ENCODE results near the gene RAB43. TPM values are rescaled to one million over a fixed set of nuclear protein-coding genes. Genes with fewer than 3 reads are reported as not detected.
"Not testable (repeated sequence)": the region's sequence is repeated elsewhere in the genome, so short reads cannot be mapped to it uniquely, and the experiment has no call there.

Gene RAB43
- total RNA-seq, 4 donors from 2014 or later: 4.8 to 13.2 (median 8.6) TPM

DNA sequence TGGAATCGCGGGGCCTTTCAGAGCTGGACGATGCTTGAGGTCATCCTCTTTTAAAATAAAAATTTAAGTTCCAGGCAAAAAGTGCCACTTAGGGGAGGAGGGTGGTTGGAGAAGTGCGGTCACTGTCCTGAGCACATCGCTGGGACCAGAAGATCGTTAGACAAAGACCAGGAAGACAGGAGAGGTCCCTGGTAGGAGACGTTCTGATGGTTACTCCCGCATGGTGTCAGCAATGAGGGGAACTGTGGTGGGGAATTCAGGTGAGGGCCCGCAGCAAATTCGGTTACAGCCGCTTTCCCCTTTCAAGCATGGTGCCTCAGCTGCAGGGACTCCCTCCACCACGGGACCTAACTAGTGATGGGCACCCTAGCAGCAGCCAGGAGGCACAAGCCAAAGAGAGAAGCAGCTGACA lies 40.3 kb upstream of the RAB43 start:
- H3K27me3 ChIP-seq: no peaks in the 10 kb centered on the region
- H3K9me3 ChIP-seq: no peaks in the 10 kb centered on the region
- H3K4me1 ChIP-seq: peaks cover 0 to 30% (median 14%) of the 10 kb centered on the region in 4 donors
- WGBS, 2 donors: 3% methylated on average over 12 of the region's 12 CpGs
- DNase-seq (ENCODE audit: low spot score in 2 of 2): no peak
- TF ChIP-seq POLR2A (IDR thresholded peaks at IDR 0.05) (no peak), EP300 (IDR thresholded peaks at IDR 0.05) (no peak)
- TF ChIP-seq, protein P1, sequence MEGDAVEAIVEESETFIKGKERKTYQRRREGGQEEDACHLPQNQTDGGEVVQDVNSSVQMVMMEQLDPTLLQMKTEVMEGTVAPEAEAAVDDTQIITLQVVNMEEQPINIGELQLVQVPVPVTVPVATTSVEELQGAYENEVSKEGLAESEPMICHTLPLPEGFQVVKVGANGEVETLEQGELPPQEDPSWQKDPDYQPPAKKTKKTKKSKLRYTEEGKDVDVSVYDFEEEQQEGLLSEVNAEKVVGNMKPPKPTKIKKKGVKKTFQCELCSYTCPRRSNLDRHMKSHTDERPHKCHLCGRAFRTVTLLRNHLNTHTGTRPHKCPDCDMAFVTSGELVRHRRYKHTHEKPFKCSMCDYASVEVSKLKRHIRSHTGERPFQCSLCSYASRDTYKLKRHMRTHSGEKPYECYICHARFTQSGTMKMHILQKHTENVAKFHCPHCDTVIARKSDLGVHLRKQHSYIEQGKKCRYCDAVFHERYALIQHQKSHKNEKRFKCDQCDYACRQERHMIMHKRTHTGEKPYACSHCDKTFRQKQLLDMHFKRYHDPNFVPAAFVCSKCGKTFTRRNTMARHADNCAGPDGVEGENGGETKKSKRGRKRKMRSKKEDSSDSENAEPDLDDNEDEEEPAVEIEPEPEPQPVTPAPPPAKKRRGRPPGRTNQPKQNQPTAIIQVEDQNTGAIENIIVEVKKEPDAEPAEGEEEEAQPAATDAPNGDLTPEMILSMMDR (IDR thresholded peaks at IDR 0.05): no peak
- peak overlapping the region; percentile 76 to 97 (median 90) for H3K27ac ChIP-seq
- H3K36me3 ChIP-seq: peaks cover 0 to 37% (median 6%) of the 10 kb centered on the region in 3 donors
- H3K4me3 ChIP-seq: peak overlapping the region; percentile 58 to 87 (median 69)

DNA sequence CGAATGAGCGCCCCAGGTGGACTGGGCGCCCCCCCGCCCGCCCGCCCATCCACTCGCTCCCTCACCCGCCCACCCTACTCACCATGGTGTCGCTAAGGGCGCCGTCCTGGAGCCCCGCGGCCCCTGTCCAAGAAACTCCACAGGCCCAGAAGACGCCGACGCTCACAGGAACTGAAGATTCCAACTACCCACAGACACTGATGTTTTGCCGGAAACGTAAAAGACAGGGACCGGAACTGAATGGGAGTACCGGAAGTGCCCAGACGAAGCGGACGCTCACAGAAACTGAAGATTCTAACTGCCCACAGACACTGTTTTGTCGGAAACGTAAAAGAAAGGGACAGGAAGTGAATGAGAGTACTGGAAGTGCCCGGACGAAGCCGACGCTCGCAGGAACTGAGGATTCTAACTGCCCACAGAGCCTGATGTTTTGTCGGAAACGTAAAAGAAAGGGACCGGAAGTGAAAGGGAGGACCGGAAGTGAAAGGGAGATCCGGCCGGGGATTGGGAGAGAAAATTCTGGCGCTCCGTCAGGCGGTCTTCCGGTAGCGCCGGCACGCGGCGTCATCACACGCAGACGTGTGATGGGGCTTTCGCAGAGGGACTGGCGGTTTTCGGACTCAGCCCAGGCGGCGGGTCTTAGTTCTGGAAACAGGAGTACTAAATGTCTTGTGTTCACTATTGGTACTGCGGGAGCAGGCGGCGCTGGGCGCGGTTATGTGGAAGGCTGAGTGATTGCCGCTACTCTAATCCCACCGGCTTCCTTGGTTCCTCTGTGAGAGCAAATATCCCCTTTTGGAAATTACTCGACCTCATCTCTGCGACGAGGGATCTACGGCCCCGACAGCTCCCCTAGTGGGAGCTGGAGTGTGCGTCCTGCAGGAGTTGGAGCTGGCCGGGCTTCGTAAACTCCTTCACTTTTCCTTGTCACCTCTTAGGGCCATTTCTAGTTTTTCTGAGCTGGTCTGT lies 39.6 kb upstream of the RAB43 start, which contains the start of gene ISY1:
Gene ISY1 (minus strand): TSS at position 173 of the 969 bp plus-strand sequence. CDS start 88 bp downstream, at position 85.
- DNase-seq (ENCODE audit: low spot score in 2 of 2): peak; percentile 63 to 88
- 1% methylated on average over 47 to 66 of the region's 67 CpGs for WGBS, 2 donors
- Histone ChIP-seq H3K4me1 (peaks cover 0 to 30% (median 14%) of the 10 kb centered on the region in 4 donors), H3K36me3 (peaks cover 0 to 38% (median 2%) of the 10 kb centered on the region in 3 donors), H3K27ac (peak within 1 kb of the TSS; percentile 76 to 97 (median 90)), H3K9me3 (no peaks in the 10 kb centered on the region), H3K27me3 (no peaks in the 10 kb centered on the region), H3K4me3 (peak within 1 kb of the TSS; percentile 58 to 87 (median 69))
- TF ChIP-seq POLR2A (IDR thresholded peaks at IDR 0.05): peak; percentile 25 to 73
- TF ChIP-seq, protein P1 (IDR thresholded peaks at IDR 0.05): peak; percentile 57 to 72 (median 62)
- peak; percentile 49 to 96 for TF ChIP-seq EP300 (IDR thresholded peaks at IDR 0.05)

DNA sequence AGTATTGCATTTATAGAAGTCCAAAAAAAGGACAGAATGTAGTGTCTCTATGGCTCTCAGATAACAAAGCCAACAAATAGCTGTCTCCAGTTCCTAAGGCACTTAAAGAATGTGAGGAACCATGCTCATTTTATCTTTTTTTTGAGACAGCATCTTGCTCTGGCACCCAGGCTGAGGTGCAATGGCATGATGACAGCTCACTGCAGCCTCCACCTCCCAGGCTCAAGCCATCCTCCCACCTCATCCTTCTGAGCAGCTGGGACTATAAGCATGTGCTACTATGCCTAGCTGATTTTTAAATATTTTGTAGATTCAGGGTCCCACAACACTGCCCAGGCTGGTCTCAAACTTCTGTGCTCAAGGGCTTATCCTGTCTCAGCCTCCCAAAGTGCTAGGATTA lies 23.2 kb upstream of the RAB43 start:
- TF ChIP-seq EP300 (IDR thresholded peaks at IDR 0.05) (no peak), POLR2A (IDR thresholded peaks at IDR 0.05) (no peak)
- TF ChIP-seq, protein P1 (IDR thresholded peaks at IDR 0.05): no peak
- Histone ChIP-seq H3K36me3 (peaks cover 0 to 88% (median 11%) of the 10 kb centered on the region in 3 donors), H3K4me3 (no peak overlapping the region), H3K27ac (no peak overlapping the region), H3K4me1 (no peaks in the 10 kb centered on the region), H3K9me3 (no peaks in the 10 kb centered on the region), H3K27me3 (no peaks in the 10 kb centered on the region)
- no peak for DNase-seq (ENCODE audit: low spot score in 2 of 2)

DNA sequence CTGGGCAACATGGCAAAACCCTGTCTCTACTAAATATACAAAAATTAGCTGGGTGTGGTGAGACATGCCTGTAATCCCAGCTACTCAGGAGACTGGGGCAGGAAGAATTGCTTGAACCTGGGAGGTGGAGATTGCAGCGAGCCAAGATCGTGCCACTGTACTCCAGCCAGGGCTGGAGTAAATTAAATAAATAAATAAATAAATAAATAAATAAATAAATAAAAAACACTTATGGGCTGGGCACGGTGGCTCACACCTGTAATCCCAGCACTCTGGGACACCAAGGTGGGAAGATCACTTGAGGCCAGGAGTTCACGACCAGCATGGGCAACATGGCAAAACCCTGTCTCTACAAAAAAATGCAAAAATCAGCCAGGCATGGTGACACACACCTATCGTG lies 19.4 kb upstream of the RAB43 start:
- H3K9me3 ChIP-seq; H3K4me1 ChIP-seq; H3K4me3 ChIP-seq; H3K27me3 ChIP-seq; H3K27ac ChIP-seq; DNase-seq (ENCODE audit: low spot score in 2 of 2): not testable (repeated sequence)
- peaks cover 0 to 91% (median 17%) of the 10 kb centered on the region in 3 donors for H3K36me3 ChIP-seq
- 92 to 96% methylated on average over 5 of the region's 5 CpGs for WGBS, 2 donors

DNA sequence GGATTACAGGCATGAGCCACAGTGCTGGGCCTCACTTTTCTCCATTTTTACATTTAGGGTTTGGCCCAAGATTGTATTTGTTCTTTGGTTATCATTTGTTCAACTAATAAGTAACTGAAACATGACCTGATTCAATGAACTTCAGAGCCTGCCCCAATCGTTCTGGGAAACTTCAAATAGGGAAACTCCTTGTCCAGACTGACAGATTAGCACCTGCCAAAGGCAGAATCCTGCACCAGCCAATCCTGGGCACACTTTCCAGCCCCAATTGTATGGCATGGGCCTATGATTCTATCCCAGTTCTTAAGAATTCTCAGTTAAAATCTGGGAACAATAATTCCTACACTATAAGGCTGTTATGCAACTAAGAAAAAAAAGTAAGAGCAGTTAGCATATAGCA lies 18.3 kb upstream of the RAB43 start:
- no peaks in the 10 kb centered on the region for H3K27me3 ChIP-seq
- H3K4me3 ChIP-seq: no peak overlapping the region
- TF ChIP-seq, protein P1 (IDR thresholded peaks at IDR 0.05): no peak
- no peak for TF ChIP-seq EP300 (IDR thresholded peaks at IDR 0.05)
- H3K9me3 ChIP-seq: no peaks in the 10 kb centered on the region
- WGBS, 2 donors: 70 to 84% methylated on average over 1 of the region's 1 CpG
- no peak overlapping the region for H3K27ac ChIP-seq
- H3K36me3 ChIP-seq: peaks cover 0 to 94% (median 16%) of the 10 kb centered on the region in 3 donors
- DNase-seq (ENCODE audit: low spot score in 2 of 2): no peak
- no peaks in the 10 kb centered on the region for H3K4me1 ChIP-seq

DNA sequence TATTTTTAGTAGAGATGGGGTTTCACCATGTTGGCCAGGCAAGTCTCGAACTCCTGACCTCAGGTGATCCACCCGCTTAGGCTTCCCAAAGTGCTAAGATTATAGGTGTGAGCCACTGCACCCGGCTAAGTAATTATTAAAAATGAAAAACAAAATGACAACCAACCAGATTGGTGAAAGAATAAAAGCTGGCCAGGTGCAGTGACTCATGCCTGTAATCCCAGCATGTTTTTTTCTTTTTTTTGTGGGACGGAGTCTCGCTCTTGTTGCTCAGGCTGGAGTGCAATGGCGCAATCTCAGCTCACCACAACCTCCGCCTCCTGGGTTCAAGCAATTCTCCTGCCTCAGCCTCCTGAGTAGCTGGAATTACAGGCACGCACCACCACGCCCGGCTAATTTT lies 14.7 kb upstream of the RAB43 start:
- H3K4me1 ChIP-seq; H3K4me3 ChIP-seq; H3K27ac ChIP-seq; H3K9me3 ChIP-seq; DNase-seq (ENCODE audit: low spot score in 2 of 2); H3K27me3 ChIP-seq: not testable (repeated sequence)
- 90 to 98% methylated on average over 10 of the region's 10 CpGs for WGBS, 2 donors
- H3K36me3 ChIP-seq: peaks cover 0 to 99% (median 25%) of the 10 kb centered on the region in 3 donors
